HepG2 (cell line): ENCODE data around the gene RNH1. TPM values are rescaled to one million over a fixed set of nuclear protein-coding genes. Genes with fewer than 3 reads are reported as not detected.

ENCODE experiments used
- ATAC-seq: fragments of 200-7000 bp; cut with Tn5 transposase; 3 replicates; pipeline ENCODE4 v1.9.1; 2020; ENCODE audit warnings: mild to moderate bottlenecking, moderate library complexity
- BruUV-seq: library from RNA; stranded (reverse); fragments of 400-500 nt; replicated peaks from 2 replicates; lab custom pipeline; 2021; lab: Mats Ljungman, UMichigan
- CTCF ChIA-PET: fragments of 300-600 bp; formaldehyde crosslinking; extraction: SDS; loops from one replicate; lab custom pipeline; 2021; ENCODE audit warnings: low total read pairs, inconsistent platforms, low intra/inter-chr PET ratio; lab: Yijun Ruan, JAX
- POLR2A ChIA-PET: fragments of 350-600 bp; sonication (Branson Sonifier 250); formaldehyde crosslinking; loops from one replicate; lab custom pipeline; 2020; ENCODE audit warnings: antibody characterized with exemption, inconsistent platforms; lab: Yijun Ruan, JAX
- DNase-seq: peaks from one replicate; pipeline ENCODE4 v3.0.0-alpha.2; 2015; ENCODE audit warnings: low spot score
- FAIRE-seq: peaks from 3 replicates; lab custom pipeline; 2011; peaks lifted over from hg19 to GRCh38; lab: Jason Lieb, UNC
- H2AFZ ChIP-seq: one replicate; pipeline ENCODE4 v1.6.1; 2011; ENCODE audit warnings: low read length, inconsistent platforms
- H3K27ac ChIP-seq: fragments of 300-600 bp; 3 replicates; pipeline ENCODE4 v1.8.0; 2011; ENCODE audit warnings: mixed run types, mild to moderate bottlenecking, mixed read lengths, low read length, inconsistent platforms; ENCODE audit not compliant: insufficient read depth; ENCODE audit errors: extremely low read length
- H3K27me3 ChIP-seq, 2 experiments: fragments of 200-600 bp in 1 of 2; 2 replicates in 1 of 2; 3 replicates in 1 of 2; pipeline versions ENCODE4 v1.6.0 to v1.8.0; 2011; ENCODE audit warnings: low read length in 2 of 2, mild to moderate bottlenecking in 2 of 2, moderate library complexity in 2 of 2, inconsistent platforms in 1 of 2; ENCODE audit not compliant: insufficient read depth in 2 of 2, control insufficient read depth in 1 of 2
- H3K36me3 ChIP-seq, 2 experiments: fragments of 200-600 bp in 1 of 2; replicated peaks in 1 of 2; 2 replicates in 1 of 2; 3 replicates in 1 of 2; pipeline versions ENCODE4 v1.5.1 to v1.8.0; 2011; ENCODE audit warnings: low read length in 2 of 2, inconsistent platforms in 1 of 2; ENCODE audit not compliant: insufficient read depth in 2 of 2, control insufficient read depth in 1 of 2
- H3K4me1 ChIP-seq: 2 replicates; pipeline ENCODE4 v1.5.1; 2012; ENCODE audit warnings: low read length, inconsistent platforms; ENCODE audit not compliant: insufficient read depth
- H3K4me2 ChIP-seq: 2 replicates; pipeline ENCODE4 v1.6.0; 2011; ENCODE audit warnings: low read depth, low read length, inconsistent platforms
- H3K4me3 ChIP-seq, 3 experiments: fragments of 200-600 bp in 1 of 3; sonication (generic), shearing (Covaris generic) in 1 of 3; replicated peaks in 1 of 3; 2 replicates each; pipeline ENCODE4 v1.5.1; 2011 to 2016; ENCODE audit warnings: low read length in 3 of 3, inconsistent platforms in 2 of 3, low read depth in 2 of 3, mild to moderate bottlenecking in 2 of 3, control low read depth in 1 of 3, mixed read lengths in 1 of 3; ENCODE audit not compliant: insufficient read depth in 1 of 3
- H3K79me2 ChIP-seq: one replicate; pipeline ENCODE4 v1.6.1; 2011; ENCODE audit warnings: low read length, inconsistent platforms; ENCODE audit not compliant: insufficient read depth
- H3K9ac ChIP-seq: 2 replicates; pipeline ENCODE4 v1.6.0; 2011; ENCODE audit warnings: mild to moderate bottlenecking, low read depth, low read length, inconsistent platforms; ENCODE audit not compliant: insufficient read depth
- H3K9me3 ChIP-seq: 2 replicates; pipeline ENCODE4 v1.5.1; 2012; ENCODE audit warnings: mild to moderate bottlenecking, low read length
- H4K20me1 ChIP-seq: 2 replicates; pipeline ENCODE4 v1.6.0; 2011; ENCODE audit warnings: inconsistent platforms, mild to moderate bottlenecking, low read length, moderate library complexity; ENCODE audit not compliant: insufficient read depth
- FLYWCH1 ChIP-seq: sonication (generic); formaldehyde crosslinking; IDR thresholded peaks from 2 replicates; pipeline ENCODE4 v1.8.1; 2023; ENCODE audit warnings: mild to moderate bottlenecking, missing genetic modification reagents
- KDM1A ChIP-seq: IDR thresholded peaks from 2 replicates; pipeline ENCODE4 v1.6.1; 2016; ENCODE audit warnings: missing compliant biosample characterization
- NCOR1 ChIP-seq: fragments of 200-600 bp; sonication (generic); IDR thresholded peaks from 2 replicates; pipeline ENCODE4 v1.7.0; 2017; ENCODE audit warnings: antibody characterized with exemption, low read length, borderline replicate concordance
- NFE2L1 ChIP-seq: sonication (generic); formaldehyde crosslinking; IDR thresholded peaks from 2 replicates; pipeline ENCODE4 v1.4.0; 2020; ENCODE audit warnings: missing genetic modification reagents, mild to moderate bottlenecking, borderline replicate concordance
- NFRKB ChIP-seq: fragments of 450-650 bp; IDR thresholded peaks from 2 replicates; pipeline ENCODE4 v1.6.1; 2017
- POGZ ChIP-seq: sonication (generic); formaldehyde crosslinking; IDR thresholded peaks from 2 replicates; pipeline ENCODE4 v1.4.0; 2020; ENCODE audit warnings: mild to moderate bottlenecking, missing genetic modification reagents
- RBAK ChIP-seq: sonication (generic); formaldehyde crosslinking; IDR thresholded peaks from 2 replicates; pipeline ENCODE4 v1.5.1; 2020; ENCODE audit warnings: mild to moderate bottlenecking, missing genetic modification reagents
- ZMYM3 ChIP-seq: sonication (generic); formaldehyde crosslinking; IDR thresholded peaks from 2 replicates; pipeline ENCODE4 v1.5.1; 2020; ENCODE audit warnings: mild to moderate bottlenecking, missing genetic modification reagents
- ZNF333 ChIP-seq: sonication (generic); formaldehyde crosslinking; IDR thresholded peaks from 2 replicates; pipeline ENCODE4 v1.4.0; 2020; ENCODE audit warnings: mild to moderate bottlenecking, missing genetic modification reagents, borderline replicate concordance
- ZNF501 ChIP-seq: sonication (generic); formaldehyde crosslinking; IDR thresholded peaks from 2 replicates; pipeline ENCODE4 v1.5.1; 2020; ENCODE audit warnings: mild to moderate bottlenecking, moderate library complexity, missing genetic modification reagents
- ZNF674 ChIP-seq: sonication (generic); formaldehyde crosslinking; IDR thresholded peaks from 2 replicates; pipeline ENCODE4 v1.5.0; 2020; ENCODE audit warnings: low read depth, mild to moderate bottlenecking, missing genetic modification reagents
- WGBS: methylation state at CpG from one replicate; pipeline ENCODE4 v1.1.6; 2017; ENCODE audit warnings: low lambda C conversion rate; 5-methylcytosine and 5-hydroxymethylcytosine counted together
- in situ Hi-C: cut with HindIII; loops from 2 replicates; pipeline ENCODE4 v1.10.0; 2017; ENCODE audit warnings: low pct_unique_long_range_greater_than_20kb; ENCODE audit not compliant: extremely low pct_ligation_motif_present
- intact Hi-C: fragments of 100-400 bp; cut with micrococcal nuclease; formaldehyde crosslinking; loops from one replicate; pipeline ENCODE4 v1.10.0; 2022; ENCODE audit not compliant: unreplicated experiment
- polyA plus RNA-seq, 8 experiments: library from polyadenylated mRNA; depleted of rRNA in 3 of 8; stranded (reverse) in 7 of 8; unstranded in 1 of 8; fragments of >200 nt; fragmentation: Illumina TruSeq in 4 of 8; extraction: Trizol in 4 of 8; gene quantifications; 2 replicates each; pipeline versions ENCODE4 v1.2.1 to v1.2.3, GENCODE V29; 2011 to 2016; ENCODE audit warnings: low read depth in 4 of 8, missing spikeins in 1 of 8, mixed read lengths in 1 of 8; ENCODE audit not compliant: insufficient read depth in 1 of 8
- total RNA-seq, 5 experiments: library from RNA; depleted of rRNA; stranded (reverse); fragments of >200 nt; fragmentation: Illumina TruSeq; extraction: Trizol; gene quantifications; 2 replicates each; pipeline ENCODE4 v1.2.3, GENCODE V29; 2016; ENCODE audit warnings: low read depth in 1 of 5
- TF ChIP-seq, protein P1 (sequence below): sonication (generic); formaldehyde crosslinking; IDR thresholded peaks from 2 replicates; pipeline ENCODE4 v1.5.0; 2020; ENCODE audit warnings: missing genetic modification reagents, mild to moderate bottlenecking, borderline replicate concordance
- TF ChIP-seq, protein P2 (sequence below): IDR thresholded peaks from 2 replicates; pipeline ENCODE4 v1.6.1; 2018; ENCODE audit warnings: missing genetic modification reagents

RNH1 gene
- total and polyA plus RNA-seq, 2 of the 13 experiments (the other 11 are each of a cell fraction or from before 2014, with no cell fraction given) = 36.0 to 74.1 TPM

DNA sequence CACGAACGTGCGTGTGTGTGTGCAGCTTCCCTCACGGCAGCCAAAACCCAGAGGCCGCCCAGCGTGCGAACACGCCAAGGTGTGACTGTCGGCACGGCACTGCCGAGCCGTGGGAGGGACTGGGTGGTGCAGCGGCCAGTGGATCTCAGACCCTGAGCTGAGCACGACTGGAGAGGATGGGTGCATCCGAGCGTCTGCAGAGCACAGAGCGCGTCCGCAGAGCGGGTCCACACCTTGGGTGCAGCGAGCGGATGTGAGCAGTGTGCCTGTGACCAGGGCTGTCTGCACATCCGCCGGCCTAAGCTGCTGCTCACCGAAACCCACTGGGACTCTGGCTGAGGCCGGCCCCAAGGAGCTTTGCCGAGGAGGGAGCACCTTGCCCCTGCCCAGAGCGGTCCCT lies 34.2 kb downstream of the RNH1 start:
- Histone ChIP-seq H3K36me3 (peaks cover 1 to 8% of the 10 kb centered on the region in 2 experiments; a peak in 2 of 5 replicates), H3K27me3 (no peaks in the 10 kb centered on the region), H3K79me2 (peaks cover 15% of the 10 kb centered on the region), H3K27ac (no peak overlapping the region), H3K9me3 (no peaks in the 10 kb centered on the region), H3K4me3 (no peak overlapping the region), H3K4me2 (no peak overlapping the region), H4K20me1 (no peaks in the 10 kb centered on the region)
- ATAC-seq = no peak
- WGBS = 98% methylated on average over 22 of the region's 28 CpGs
- intact Hi-C loops = no loop called here
- CTCF ChIA-PET = no interaction called here
- TF ChIP-seq FLYWCH1 (CRISPR knock-in tag) = no peak
- TF ChIP-seq, all 625 proteins: peak for 0
- FAIRE-seq (no peak), DNase-seq (no peak)
- Histone ChIP-seq H3K4me1 (peaks cover 19% of the 10 kb centered on the region), H2AFZ (no peak overlapping the region), H3K9ac (no peak overlapping the region)
- no TSS peak for BruUV-seq
- in situ Hi-C loops = no loop called here
- POLR2A ChIA-PET = no interaction called here

- peaks cover 15% of the 10 kb centered on the region for H3K79me2 ChIP-seq
- H3K4me1 ChIP-seq = peaks cover 19% of the 10 kb centered on the region
- intact Hi-C loops = no loop called here
- ChIA-PET POLR2A (no interaction called here), CTCF (no interaction called here)
- no peaks in the 10 kb centered on the region for H3K27me3 ChIP-seq
- 84% methylated on average over 6 of the region's 13 CpGs for WGBS
- DNase-seq (no peak), FAIRE-seq (no peak), ATAC-seq (peak; percentile 47)
- TF ChIP-seq ZNF333 (no peak), ZNF674 (CRISPR knock-in tag) (no peak), ZNF501 (CRISPR knock-in tag) (no peak), NFE2L1 (CRISPR knock-in tag) (no peak), POGZ (CRISPR knock-in tag) (no peak), KDM1A (CRISPR knock-in tag) (no peak), NFRKB (no peak), ZMYM3 (CRISPR knock-in tag) (no peak), NCOR1 (no peak), RBAK (CRISPR knock-in tag) (no peak)
- TF ChIP-seq, protein P1, sequence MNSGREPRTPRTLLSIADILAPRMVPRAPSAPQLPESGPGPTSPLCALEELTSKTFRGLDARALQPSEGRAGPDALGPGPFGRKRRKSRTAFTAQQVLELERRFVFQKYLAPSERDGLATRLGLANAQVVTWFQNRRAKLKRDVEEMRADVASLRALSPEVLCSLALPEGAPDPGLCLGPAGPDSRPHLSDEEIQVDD = no peak
- TF ChIP-seq, protein P2, sequence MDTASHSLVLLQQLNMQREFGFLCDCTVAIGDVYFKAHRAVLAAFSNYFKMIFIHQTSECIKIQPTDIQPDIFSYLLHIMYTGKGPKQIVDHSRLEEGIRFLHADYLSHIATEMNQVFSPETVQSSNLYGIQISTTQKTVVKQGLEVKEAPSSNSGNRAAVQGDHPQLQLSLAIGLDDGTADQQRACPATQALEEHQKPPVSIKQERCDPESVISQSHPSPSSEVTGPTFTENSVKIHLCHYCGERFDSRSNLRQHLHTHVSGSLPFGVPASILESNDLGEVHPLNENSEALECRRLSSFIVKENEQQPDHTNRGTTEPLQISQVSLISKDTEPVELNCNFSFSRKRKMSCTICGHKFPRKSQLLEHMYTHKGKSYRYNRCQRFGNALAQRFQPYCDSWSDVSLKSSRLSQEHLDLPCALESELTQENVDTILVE (CRISPR knock-in tag) = no peak
- H3K36me3 ChIP-seq = peaks cover 1 to 8% of the 10 kb centered on the region in 2 experiments; a peak in 2 of 5 replicates
- H3K27ac ChIP-seq = no peak overlapping the region
- in situ Hi-C loops = no loop called here
- no peaks in the 10 kb centered on the region for H4K20me1 ChIP-seq
- H3K9me3 ChIP-seq = no peaks in the 10 kb centered on the region
- H3K9ac ChIP-seq = no peak overlapping the region
- no peak overlapping the region for H3K4me2 ChIP-seq
- H2AFZ ChIP-seq = no peak overlapping the region
- no TSS peak for BruUV-seq
- no peak overlapping the region for H3K4me3 ChIP-seq
Measured at GRCh38 chr11:472272-472671, 34.8 kb downstream of the RNH1 start.
